ENCODE data around the gene FIGLA.
A peak's percentile ranks its signal among the peaks of the same experiment; 100 is the strongest.

The FIGLA gene, protein sequence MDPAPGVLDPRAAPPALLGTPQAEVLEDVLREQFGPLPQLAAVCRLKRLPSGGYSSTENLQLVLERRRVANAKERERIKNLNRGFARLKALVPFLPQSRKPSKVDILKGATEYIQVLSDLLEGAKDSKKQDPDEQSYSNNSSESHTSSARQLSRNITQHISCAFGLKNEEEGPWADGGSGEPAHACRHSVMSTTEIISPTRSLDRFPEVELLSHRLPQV

DNA sequence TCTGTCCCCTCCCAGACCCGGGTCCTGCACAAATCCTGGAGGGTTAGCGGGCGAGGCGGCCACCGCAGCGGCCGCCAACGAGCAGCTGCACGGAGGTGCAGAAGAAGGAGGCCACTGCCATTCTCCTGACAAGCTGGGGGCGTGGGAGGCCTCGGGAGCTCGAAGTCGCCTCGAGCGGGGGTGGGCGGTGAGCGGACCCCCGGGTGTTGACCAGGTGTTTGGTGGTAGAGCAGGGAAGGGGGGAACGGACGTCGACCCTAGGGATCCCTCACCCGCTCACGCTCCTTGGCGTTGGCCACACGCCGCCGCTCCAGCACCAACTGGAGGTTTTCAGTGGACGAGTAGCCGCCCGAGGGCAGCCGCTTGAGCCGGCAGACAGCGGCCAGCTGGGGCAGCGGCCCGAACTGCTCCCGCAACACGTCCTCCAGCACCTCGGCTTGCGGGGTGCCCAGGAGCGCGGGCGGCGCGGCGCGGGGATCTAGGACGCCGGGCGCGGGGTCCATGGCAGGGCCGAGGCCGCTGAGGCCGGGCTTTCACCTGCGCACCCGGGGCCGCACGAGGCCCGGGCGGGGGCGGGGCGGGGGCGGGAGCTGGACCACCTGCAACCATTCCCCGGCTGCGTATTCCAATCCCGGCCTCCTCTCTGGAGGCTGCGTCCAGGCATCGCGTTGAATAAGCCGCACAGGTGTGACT is at the start of gene FIGLA:
Gene FIGLA, minus strand, starts transcription at position 508 of the 693 bp plus-strand sequence. Its CDS starts 5 bp downstream, at position 503.
- DNase-seq (ENCODE audit: low read depth), result no peak

- DNase-seq (ENCODE audit: low read depth), result no peak
These were observed 47.8 kb upstream of the FIGLA start for GRCh38 chr2:70837980-70838925.

DNA sequence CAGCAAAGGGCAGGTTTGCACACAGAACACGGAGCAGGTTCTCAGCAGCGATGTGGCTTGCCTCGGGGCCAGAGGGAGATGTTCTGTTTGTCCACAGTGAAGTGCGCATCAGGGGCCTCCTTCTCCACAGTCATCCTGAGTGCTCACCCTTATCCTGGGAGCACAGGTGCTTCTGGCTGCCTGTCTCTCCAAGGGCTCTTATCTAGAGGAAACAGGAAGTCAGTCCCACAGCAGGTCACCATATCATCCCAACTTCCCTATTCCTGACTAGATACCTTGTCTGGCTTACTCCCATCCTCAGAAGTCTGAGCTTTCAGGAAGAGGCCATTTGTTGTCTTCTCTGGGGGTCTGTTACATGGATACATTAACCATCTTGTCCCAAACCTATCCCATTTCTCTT is 45.2 kb upstream of the FIGLA start, which contains the start of gene CD207:
Gene CD207, minus strand, starts transcription at position 174 of the 400 bp plus-strand sequence. Its CDS starts 40 bp downstream, at position 134.
- DNase-seq (ENCODE audit: low read depth), result no peak

DNA sequence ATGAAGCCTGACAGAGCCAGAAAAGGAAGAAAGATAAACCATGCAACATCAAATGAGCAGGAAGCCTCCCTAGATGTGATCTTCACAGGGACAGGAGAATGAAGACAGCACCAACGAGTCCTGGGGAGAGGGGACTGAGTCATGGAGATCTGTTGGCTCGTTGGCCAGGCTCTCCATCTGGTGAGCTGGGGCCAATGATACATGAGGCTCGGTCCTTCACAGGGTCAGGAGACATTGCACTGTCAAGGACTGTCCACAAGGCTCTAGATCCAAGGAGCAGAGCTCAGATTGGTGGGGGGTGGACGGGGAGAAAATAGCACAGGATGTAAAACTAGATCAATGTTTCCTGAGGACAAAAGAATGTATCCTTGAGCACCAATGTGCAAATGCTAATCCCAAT is 44.4 kb upstream of the FIGLA start:
- DNase-seq (ENCODE audit: low read depth), result no peak

DNA sequence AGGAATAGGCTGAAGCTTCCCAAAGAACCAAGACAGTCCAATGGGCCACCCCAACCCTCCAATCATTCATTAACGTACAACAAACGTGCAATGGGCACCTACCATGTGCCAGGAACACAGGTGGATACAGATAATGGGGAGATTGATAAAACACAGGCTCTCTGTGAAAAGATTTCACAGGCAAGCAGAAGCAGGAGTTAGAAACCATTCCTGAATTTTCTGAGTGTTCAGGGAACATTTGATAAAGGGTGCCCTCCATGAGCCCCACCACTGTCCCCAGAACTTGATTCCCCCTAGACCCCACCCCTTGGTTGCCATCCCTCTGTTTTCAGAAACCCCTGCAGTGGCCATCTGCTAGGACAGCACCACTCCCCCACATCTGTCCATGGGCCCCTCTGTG is 43.7 kb upstream of the FIGLA start:
- no peak for DNase-seq (ENCODE audit: low read depth)

DNA sequence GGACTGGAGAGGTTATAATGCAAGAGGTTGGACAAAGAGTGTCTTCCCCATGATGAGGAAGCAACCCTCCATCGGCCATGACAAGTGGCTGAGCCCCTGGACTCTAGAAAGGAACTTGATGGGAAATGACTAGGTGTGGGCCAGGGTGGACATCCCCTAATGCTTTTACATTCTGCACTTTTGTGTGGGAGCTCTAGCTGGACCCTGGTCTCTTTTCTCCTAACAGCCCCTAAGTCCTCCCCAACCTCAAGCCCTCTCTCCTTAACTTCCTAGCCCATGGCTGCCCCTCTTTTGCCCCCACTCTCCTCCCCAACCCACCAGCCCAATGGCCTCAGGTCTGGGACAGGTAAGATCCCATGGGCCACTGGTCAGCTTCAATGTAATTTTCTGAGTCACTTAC is 42.8 kb upstream of the FIGLA start:
- DNase-seq (ENCODE audit: low read depth), result no peak

DNA sequence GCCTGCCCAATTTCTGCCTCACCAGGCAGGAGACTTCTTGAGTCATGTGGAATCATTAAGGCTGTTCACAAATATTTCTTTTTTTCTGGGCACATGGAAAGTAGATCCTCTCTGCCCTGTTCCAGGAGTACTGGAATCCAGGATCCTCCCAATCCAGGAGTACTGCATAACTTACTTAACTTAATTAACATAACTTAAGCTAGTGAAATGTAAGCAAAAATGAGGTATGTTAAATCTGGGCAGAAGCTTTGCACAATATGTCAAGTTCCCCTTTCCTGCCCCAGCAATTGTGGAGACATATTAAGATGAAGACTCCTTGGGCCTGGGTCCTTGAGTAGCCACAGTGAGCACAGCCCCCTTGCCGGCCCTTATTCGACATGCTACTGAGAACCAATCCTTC is 41.9 kb upstream of the FIGLA start:
- DNase-seq (ENCODE audit: low read depth), result no peak

DNA sequence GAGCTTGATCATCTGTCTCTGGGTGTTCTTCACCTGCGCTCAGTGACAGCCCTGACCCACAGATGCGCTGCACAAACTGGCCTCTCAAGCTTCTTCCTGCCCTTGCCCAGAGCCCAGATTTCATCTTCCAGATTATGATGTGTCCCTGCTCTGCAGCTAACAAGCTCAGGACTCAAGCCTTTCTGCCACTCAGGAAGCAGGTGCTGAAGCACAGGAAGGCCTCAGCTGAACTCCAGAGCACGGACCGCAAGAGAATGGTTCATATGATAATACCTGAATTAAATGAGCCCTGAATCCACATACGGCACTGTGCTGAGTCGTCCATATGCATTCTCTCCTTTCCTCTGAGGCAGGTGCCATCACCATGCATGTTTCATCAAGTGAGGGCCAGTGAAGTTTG is 41.4 kb upstream of the FIGLA start:
- DNase-seq (ENCODE audit: low read depth), result no peak

DNA sequence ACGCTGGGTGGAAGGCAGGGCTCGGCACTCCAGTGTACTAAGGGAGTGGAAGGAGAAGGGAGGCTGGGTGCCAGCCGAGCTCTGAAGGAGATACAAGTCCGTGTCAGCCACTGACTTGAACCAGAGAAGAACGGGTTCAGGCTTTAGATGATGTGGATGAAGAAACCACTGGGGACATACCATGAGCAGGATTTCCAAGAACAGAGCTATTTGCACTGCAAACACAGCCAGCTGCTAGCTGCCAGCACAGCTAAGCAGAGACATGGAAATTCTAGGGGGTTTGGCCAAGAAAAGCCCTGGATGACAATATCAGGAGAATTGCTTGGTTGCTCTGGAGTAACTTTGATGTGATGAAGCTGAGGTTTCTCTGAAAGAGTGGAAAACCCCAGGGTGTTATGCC is 39.9 kb upstream of the FIGLA start:
- no peak for DNase-seq (ENCODE audit: low read depth)

GRCh38 chr2:70829916-70830315 is 39.5 kb upstream of the FIGLA start:
- DNase-seq (ENCODE audit: low read depth), result no peak

- DNase-seq (ENCODE audit: low read depth), result peak; percentile 16
These were observed 38.7 kb upstream of the FIGLA start for GRCh38 chr2:70828914-70829824.

- DNase-seq (ENCODE audit: low read depth), result no peak
These were observed 37.7 kb upstream of the FIGLA start for GRCh38 chr2:70828115-70828514.

GRCh38 chr2:70827388-70827787 is 36.9 kb upstream of the FIGLA start:
- DNase-seq (ENCODE audit: low read depth), result no peak

- DNase-seq (ENCODE audit: low read depth), result no peak
These were observed 36.4 kb upstream of the FIGLA start for GRCh38 chr2:70826696-70827350.

DNA sequence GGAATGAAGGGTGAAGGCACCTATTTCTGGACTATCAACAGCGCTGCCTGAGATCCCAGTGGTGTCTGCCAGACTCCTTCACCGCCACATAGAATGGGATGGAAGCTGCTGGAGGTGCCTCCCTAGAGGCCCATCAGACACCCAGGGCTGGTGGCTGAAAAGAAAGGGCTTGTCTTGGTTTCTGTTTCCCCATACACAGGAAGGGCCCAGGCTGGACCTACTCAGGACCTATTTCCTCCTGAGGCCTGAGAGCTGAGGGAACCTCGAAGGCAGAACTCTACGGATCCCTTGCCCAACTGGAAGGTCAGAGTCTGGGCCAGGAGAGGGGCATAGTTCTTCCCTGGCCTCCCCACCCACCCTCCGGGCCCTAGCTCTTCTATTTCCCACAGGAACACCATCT is 32.8 kb upstream of the FIGLA start:
- no peak for DNase-seq (ENCODE audit: low read depth)

GRCh38 chr2:70822843-70823242 is 32.4 kb upstream of the FIGLA start:
- DNase-seq (ENCODE audit: low read depth), result no peak

GRCh38 chr2:70820499-70820898 is 30.1 kb upstream of the FIGLA start, which contains the start of gene CLEC4F:
CLEC4F (minus strand) TSS chr2:70820599; CDS start chr2:70820523, 76 bp downstream.
- no peak for DNase-seq (ENCODE audit: low read depth)

GRCh38 chr2:70817284-70817954 is 27.0 kb upstream of the FIGLA start:
- DNase-seq (ENCODE audit: low read depth), result no peak

GRCh38 chr2:70816726-70817125 is 26.3 kb upstream of the FIGLA start:
- no peak for DNase-seq (ENCODE audit: low read depth)
